SK-N-SH (cell line): ENCODE results near the gene UBE4B.

ENCODE experiments used
- ELF1 ChIP-seq: IDR thresholded peaks from 2 replicates; pipeline ENCODE4 v1.4.0; 2012
- EZH2phosphoT487 ChIP-seq: fragments of 200-600 bp; sonication (generic); IDR thresholded peaks from 2 replicates; pipeline ENCODE4 v1.6.1; 2017; ENCODE audit warnings: low read depth, mixed run types, mild to moderate bottlenecking, antibody characterized with exemption, moderate library complexity, borderline replicate concordance
- GABPA ChIP-seq: IDR thresholded peaks from 2 replicates; pipeline ENCODE4 v1.4.0; 2012; ENCODE audit warnings: low read depth, mild to moderate bottlenecking
- JUND ChIP-seq: IDR thresholded peaks from 2 replicates; pipeline ENCODE4 v1.4.0; 2012
- MXI1 ChIP-seq: IDR thresholded peaks from 2 replicates; pipeline ENCODE4 v1.6.1; 2012; ENCODE audit warnings: mild to moderate bottlenecking, low read depth, low read length, improper control_type of control experiment
- RCOR1 ChIP-seq: fragments of 150-350 bp; IDR thresholded peaks from 2 replicates; pipeline ENCODE4 v1.6.1; 2017; ENCODE audit warnings: antibody characterized with exemption, low read length
- TAF1 ChIP-seq: IDR thresholded peaks from 2 replicates; pipeline ENCODE4 v1.6.1; 2012; ENCODE audit warnings: low read depth, mild to moderate bottlenecking, low read length, moderate library complexity, borderline replicate concordance
- YY1 ChIP-seq: IDR thresholded peaks from 2 replicates; pipeline ENCODE4 v1.4.0; 2012; ENCODE audit warnings: low read depth, mild to moderate bottlenecking
- TF ChIP-seq, protein P1 (sequence below): fragments of 200-600 bp; sonication (generic); IDR thresholded peaks from 2 replicates; pipeline ENCODE4 v1.6.1; 2017; ENCODE audit warnings: antibody characterized with exemption, mild to moderate bottlenecking, moderate library complexity
- TF ChIP-seq, protein P2 (sequence below): IDR thresholded peaks from 2 replicates; pipeline ENCODE4 v1.4.0; 2012; ENCODE audit warnings: low read depth, borderline replicate concordance
- TF ChIP-seq, protein P3 (sequence below): IDR thresholded peaks from 2 replicates; pipeline ENCODE4 v1.6.1; 2012; ENCODE audit warnings: mild to moderate bottlenecking, low read depth, low read length, moderate library complexity

DNA sequence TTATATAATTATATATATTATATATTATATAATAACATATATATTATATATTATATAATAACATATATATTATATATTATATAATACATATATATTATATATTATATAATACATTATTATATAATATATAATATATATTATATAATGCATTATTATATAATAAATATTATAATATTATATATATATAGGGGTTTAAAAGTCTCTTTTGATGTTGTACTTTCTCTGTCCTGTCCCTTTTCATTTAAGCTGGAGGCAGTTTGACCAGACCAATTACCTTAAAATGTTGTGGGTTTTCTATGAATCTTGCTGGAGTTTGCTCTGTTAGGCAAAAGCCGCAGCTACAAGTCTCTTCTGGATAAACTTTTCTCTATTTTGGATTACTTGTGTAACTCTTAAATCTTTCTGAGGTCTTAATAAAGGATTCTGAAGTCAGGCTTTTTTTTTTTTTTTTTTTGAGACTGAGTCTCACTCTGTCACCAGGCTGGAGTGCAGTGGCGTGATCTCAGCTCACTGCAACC lies 155.4 kb downstream of the UBE4B start:
- TF ChIP-seq TAF1 (no peak), ELF1 (no peak), JUND (no peak), YY1 (no peak), MXI1 (no peak), GABPA (no peak), EZH2phosphoT487 (no peak), RCOR1 (no peak)
- TF ChIP-seq, protein P1, sequence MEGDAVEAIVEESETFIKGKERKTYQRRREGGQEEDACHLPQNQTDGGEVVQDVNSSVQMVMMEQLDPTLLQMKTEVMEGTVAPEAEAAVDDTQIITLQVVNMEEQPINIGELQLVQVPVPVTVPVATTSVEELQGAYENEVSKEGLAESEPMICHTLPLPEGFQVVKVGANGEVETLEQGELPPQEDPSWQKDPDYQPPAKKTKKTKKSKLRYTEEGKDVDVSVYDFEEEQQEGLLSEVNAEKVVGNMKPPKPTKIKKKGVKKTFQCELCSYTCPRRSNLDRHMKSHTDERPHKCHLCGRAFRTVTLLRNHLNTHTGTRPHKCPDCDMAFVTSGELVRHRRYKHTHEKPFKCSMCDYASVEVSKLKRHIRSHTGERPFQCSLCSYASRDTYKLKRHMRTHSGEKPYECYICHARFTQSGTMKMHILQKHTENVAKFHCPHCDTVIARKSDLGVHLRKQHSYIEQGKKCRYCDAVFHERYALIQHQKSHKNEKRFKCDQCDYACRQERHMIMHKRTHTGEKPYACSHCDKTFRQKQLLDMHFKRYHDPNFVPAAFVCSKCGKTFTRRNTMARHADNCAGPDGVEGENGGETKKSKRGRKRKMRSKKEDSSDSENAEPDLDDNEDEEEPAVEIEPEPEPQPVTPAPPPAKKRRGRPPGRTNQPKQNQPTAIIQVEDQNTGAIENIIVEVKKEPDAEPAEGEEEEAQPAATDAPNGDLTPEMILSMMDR, result no peak
- TF ChIP-seq, protein P2, sequence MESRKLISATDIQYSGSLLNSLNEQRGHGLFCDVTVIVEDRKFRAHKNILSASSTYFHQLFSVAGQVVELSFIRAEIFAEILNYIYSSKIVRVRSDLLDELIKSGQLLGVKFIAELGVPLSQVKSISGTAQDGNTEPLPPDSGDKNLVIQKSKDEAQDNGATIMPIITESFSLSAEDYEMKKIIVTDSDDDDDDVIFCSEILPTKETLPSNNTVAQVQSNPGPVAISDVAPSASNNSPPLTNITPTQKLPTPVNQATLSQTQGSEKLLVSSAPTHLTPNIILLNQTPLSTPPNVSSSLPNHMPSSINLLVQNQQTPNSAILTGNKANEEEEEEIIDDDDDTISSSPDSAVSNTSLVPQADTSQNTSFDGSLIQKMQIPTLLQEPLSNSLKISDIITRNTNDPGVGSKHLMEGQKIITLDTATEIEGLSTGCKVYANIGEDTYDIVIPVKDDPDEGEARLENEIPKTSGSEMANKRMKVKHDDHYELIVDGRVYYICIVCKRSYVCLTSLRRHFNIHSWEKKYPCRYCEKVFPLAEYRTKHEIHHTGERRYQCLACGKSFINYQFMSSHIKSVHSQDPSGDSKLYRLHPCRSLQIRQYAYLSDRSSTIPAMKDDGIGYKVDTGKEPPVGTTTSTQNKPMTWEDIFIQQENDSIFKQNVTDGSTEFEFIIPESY, result no peak
- TF ChIP-seq, protein P3, sequence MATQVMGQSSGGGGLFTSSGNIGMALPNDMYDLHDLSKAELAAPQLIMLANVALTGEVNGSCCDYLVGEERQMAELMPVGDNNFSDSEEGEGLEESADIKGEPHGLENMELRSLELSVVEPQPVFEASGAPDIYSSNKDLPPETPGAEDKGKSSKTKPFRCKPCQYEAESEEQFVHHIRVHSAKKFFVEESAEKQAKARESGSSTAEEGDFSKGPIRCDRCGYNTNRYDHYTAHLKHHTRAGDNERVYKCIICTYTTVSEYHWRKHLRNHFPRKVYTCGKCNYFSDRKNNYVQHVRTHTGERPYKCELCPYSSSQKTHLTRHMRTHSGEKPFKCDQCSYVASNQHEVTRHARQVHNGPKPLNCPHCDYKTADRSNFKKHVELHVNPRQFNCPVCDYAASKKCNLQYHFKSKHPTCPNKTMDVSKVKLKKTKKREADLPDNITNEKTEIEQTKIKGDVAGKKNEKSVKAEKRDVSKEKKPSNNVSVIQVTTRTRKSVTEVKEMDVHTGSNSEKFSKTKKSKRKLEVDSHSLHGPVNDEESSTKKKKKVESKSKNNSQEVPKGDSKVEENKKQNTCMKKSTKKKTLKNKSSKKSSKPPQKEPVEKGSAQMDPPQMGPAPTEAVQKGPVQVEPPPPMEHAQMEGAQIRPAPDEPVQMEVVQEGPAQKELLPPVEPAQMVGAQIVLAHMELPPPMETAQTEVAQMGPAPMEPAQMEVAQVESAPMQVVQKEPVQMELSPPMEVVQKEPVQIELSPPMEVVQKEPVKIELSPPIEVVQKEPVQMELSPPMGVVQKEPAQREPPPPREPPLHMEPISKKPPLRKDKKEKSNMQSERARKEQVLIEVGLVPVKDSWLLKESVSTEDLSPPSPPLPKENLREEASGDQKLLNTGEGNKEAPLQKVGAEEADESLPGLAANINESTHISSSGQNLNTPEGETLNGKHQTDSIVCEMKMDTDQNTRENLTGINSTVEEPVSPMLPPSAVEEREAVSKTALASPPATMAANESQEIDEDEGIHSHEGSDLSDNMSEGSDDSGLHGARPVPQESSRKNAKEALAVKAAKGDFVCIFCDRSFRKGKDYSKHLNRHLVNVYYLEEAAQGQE, result no peak
